ENCODE data around the gene ANO2. TPM values are rescaled to one million over a fixed set of nuclear protein-coding genes. Genes with fewer than 3 reads are reported as not detected.

ANO2 gene
- total and polyA plus RNA-seq, 8 donors: 0.44 to 16.9 (median 3.8) TPM; not detected in 1

DNA sequence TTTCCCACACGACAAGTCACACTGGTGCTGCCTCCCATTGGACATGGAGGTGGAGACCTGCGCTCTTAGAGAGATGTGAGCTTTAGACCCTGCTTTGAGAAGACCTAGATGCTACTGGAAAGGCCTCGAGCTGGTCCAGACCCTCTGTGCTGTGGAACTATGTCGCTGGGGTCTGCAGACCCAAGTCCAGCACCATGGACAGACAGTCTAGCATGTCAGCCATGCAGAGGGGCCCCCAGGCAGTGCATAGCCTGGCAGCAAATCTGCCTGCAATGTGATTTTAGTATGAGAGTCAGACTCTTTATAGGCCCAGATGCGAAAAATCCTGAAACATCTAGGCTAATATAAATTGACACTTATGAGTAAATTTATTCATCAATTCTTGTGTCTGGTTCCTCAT, 371.7 kb downstream of the ANO2 start:
- no peak for DNase-seq
- H3K27me3 ChIP-seq: peaks cover 0 to 4% (median 0%) of the 10 kb centered on the region in 3 donors
- TF ChIP-seq, protein P1, sequence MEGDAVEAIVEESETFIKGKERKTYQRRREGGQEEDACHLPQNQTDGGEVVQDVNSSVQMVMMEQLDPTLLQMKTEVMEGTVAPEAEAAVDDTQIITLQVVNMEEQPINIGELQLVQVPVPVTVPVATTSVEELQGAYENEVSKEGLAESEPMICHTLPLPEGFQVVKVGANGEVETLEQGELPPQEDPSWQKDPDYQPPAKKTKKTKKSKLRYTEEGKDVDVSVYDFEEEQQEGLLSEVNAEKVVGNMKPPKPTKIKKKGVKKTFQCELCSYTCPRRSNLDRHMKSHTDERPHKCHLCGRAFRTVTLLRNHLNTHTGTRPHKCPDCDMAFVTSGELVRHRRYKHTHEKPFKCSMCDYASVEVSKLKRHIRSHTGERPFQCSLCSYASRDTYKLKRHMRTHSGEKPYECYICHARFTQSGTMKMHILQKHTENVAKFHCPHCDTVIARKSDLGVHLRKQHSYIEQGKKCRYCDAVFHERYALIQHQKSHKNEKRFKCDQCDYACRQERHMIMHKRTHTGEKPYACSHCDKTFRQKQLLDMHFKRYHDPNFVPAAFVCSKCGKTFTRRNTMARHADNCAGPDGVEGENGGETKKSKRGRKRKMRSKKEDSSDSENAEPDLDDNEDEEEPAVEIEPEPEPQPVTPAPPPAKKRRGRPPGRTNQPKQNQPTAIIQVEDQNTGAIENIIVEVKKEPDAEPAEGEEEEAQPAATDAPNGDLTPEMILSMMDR (IDR thresholded peaks at IDR 0.05): no peak
- peaks cover 0 to 11% (median 5%) of the 10 kb centered on the region in 4 donors for H3K4me1 ChIP-seq
- no peaks in the 10 kb centered on the region for H3K36me3 ChIP-seq
- H3K9me3 ChIP-seq: no peaks in the 10 kb centered on the region
- H3K27ac ChIP-seq: no peak overlapping the region
- intact Hi-C loops (cut with DNase I; ENCODE audit: low total_unique reads): no loop called here
- 82 to 100% (median 89%) methylated on average over 3 to 5 of the region's 5 CpGs for WGBS, 5 donors
- H3K4me3 ChIP-seq: no peak overlapping the region

- no peak overlapping the region for H3K4me3 ChIP-seq
- H3K4me1 ChIP-seq: peaks cover 0 to 11% (median 3%) of the 10 kb centered on the region in 4 donors
- H3K27me3 ChIP-seq: peaks cover 0 to 10% (median 0%) of the 10 kb centered on the region in 3 donors
- H3K9me3 ChIP-seq: no peaks in the 10 kb centered on the region
- H3K27ac ChIP-seq: no peak overlapping the region
- WGBS, 5 donors: 38 to 64% (median 54%) methylated on average over 13 of the region's 13 CpGs
- no peaks in the 10 kb centered on the region for H3K36me3 ChIP-seq
- intact Hi-C loops (cut with DNase I; ENCODE audit: low total_unique reads): no loop called here
- no peak for DNase-seq
- TF ChIP-seq, protein P1 (IDR thresholded peaks at IDR 0.05): no peak
- TF ChIP-seq POLR2AphosphoS5 (IDR thresholded peaks at IDR 0.05) (no peak), EP300 (IDR thresholded peaks at IDR 0.05) (no peak), POLR2A (IDR thresholded peaks at IDR 0.05) (no peak)
Observed at GRCh38 chr12:5571115-5571514, 373.9 kb downstream of the ANO2 start.

- Histone ChIP-seq H3K4me3 (no peak overlapping the region), H3K27ac (no peak overlapping the region), H3K36me3 (no peaks in the 10 kb centered on the region), H3K4me1 (peaks cover 0 to 11% (median 3%) of the 10 kb centered on the region in 4 donors), H3K27me3 (peaks cover 0 to 10% (median 0%) of the 10 kb centered on the region in 3 donors), H3K9me3 (no peaks in the 10 kb centered on the region)
- TF ChIP-seq, protein P1 (IDR thresholded peaks at IDR 0.05): no peak
- intact Hi-C loops (cut with DNase I; ENCODE audit: low total_unique reads): no loop called here
- 31 to 43% (median 39%) methylated on average over 1 of the region's 1 CpG for WGBS, 5 donors
- DNase-seq: no peak
Observed at GRCh38 chr12:5570416-5570815, 374.6 kb downstream of the ANO2 start.

DNA sequence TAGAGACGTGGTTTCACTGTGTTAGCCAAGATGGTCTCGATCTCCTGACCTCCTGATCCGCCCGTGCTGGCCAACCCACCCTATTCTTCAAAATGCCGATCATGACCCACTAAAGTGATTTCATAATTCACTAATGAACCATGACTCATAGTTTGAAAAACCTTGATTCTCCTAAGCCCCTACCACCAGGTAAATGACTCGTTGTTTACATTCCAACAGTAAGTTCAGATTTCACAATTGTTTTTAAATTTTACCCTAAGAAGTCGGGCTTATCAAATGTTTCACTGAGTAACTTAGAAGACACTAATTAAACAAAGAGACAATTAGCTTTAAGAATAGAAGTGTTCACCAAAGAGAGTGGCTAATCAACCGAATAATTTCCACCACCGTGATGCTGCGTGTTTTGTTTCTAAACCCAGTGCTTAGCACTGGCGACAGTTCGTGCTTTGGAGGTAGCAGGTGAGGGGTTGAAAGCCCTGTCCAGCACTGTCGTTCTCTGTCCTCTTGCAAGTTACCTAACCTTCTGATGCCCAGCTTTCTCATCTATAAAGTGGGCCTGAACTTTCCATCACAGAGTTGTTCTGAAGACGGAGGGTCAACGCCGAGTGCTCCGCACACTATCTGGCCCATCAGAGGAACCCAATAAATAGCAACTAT, 376.6 kb downstream of the ANO2 start:
- intact Hi-C loops (cut with DNase I; ENCODE audit: low total_unique reads): no loop called here
- Histone ChIP-seq H3K27ac (no peak overlapping the region), H3K4me3 (no peak overlapping the region), H3K27me3 (peaks cover 0 to 10% (median 0%) of the 10 kb centered on the region in 3 donors), H3K9me3 (no peaks in the 10 kb centered on the region), H3K36me3 (no peaks in the 10 kb centered on the region), H3K4me1 (peaks cover 0 to 11% (median 3%) of the 10 kb centered on the region in 4 donors)
- DNase-seq: no peak
- 42 to 58% (median 51%) methylated on average over 17 of the region's 17 CpGs for WGBS, 5 donors
- TF ChIP-seq POLR2AphosphoS5 (IDR thresholded peaks at IDR 0.05) (no peak), POLR2A (IDR thresholded peaks at IDR 0.05) (no peak), EP300 (IDR thresholded peaks at IDR 0.05) (no peak)
- TF ChIP-seq, protein P1 (IDR thresholded peaks at IDR 0.05): no peak

Measured in stomach (tissue), 9 donors.